Gastroesophageal sphincter (tissue), 4 donors: ENCODE measurements around the gene OR7A17. TPM values are rescaled to one million over a fixed set of nuclear protein-coding genes. Genes with fewer than 3 reads are reported as not detected.

Experiments
- ATAC-seq: fragments of 150-250 bp; one replicate; pipeline ENCODE4 v1.9.1; 2016; ENCODE audit warnings: mild to moderate bottlenecking, moderate library complexity
- H3K27ac ChIP-seq, 4 donors: fragments of 200-600 bp; sonication (generic) in 3 of 4; 1 replicate in 3 of 4; 2 replicates in 1 of 4; pipeline ENCODE4 v1.5.1; 2016 to 2019
- H3K27me3 ChIP-seq: fragments of 200-600 bp; sonication (generic); one replicate; pipeline ENCODE4 v1.5.1; 2019
- H3K36me3 ChIP-seq, 2 donors: fragments of 200-600 bp; sonication (generic); one replicate each; pipeline ENCODE4 v1.5.1; 2019; ENCODE audit warnings: control low read depth in 1 of 2
- H3K4me1 ChIP-seq, 3 donors: fragments of 200-600 bp; sonication (generic); 1 replicate in 2 of 3; 2 replicates in 1 of 3; pipeline ENCODE4 v1.5.1; 2016 to 2019; ENCODE audit warnings: control low read depth in 2 of 3
- H3K4me3 ChIP-seq, 2 donors: fragments of 200-600 bp; sonication (generic); one replicate each; pipeline ENCODE4 v1.5.1; 2019; ENCODE audit warnings: mild to moderate bottlenecking in 1 of 2, moderate library complexity in 1 of 2
- H3K9me3 ChIP-seq, 3 donors: fragments of 200-600 bp; sonication (generic); one replicate each; pipeline ENCODE4 v1.5.1; 2017 to 2019; ENCODE audit warnings: control low read depth in 2 of 3
- EP300 ChIP-seq: sonication (generic); formaldehyde crosslinking; IDR thresholded peaks from one replicate; pipeline ENCODE4 v1.6.1; 2017; ENCODE audit warnings: antibody characterized with exemption, mild to moderate bottlenecking
- POLR2A ChIP-seq, 2 donors: fragments of 450-650 bp; IDR thresholded peaks; one replicate each; pipeline ENCODE4 v1.6.1; 2017; ENCODE audit warnings: antibody characterized with exemption in 2 of 2, mild to moderate bottlenecking in 2 of 2, moderate library complexity in 1 of 2
- POLR2AphosphoS5 ChIP-seq: sonication (generic); formaldehyde crosslinking; IDR thresholded peaks from one replicate; pipeline ENCODE4 v1.6.1; 2017; ENCODE audit warnings: antibody characterized with exemption
- WGBS, 2 donors: methylation state at CpG; one replicate each; pipeline ENCODE4 v1.1.5; 2018; ENCODE audit warnings: low coverage in 1 of 2; 5-methylcytosine and 5-hydroxymethylcytosine counted together
- total RNA-seq, 4 donors: library from RNA; depleted of rRNA; stranded (reverse); fragments of >200 nt; gene quantifications; one replicate each; pipeline ENCODE4 v1.1.0, GENCODE V29; 2016
- TF ChIP-seq, protein P1 (sequence below), 4 experiments: fragments of 200-600 bp in 2 of 4; fragments of 450-650 bp in 2 of 4; sonication (generic) in 1 of 4; IDR thresholded peaks; one replicate each; pipeline ENCODE4 v1.5.1; 2017 to 2019; ENCODE audit warnings: antibody characterized with exemption in 4 of 4, mild to moderate bottlenecking in 2 of 4, moderate library complexity in 2 of 4

OR7A17 gene
- total RNA-seq, 4 donors from 2014 or later = not detected

DNA sequence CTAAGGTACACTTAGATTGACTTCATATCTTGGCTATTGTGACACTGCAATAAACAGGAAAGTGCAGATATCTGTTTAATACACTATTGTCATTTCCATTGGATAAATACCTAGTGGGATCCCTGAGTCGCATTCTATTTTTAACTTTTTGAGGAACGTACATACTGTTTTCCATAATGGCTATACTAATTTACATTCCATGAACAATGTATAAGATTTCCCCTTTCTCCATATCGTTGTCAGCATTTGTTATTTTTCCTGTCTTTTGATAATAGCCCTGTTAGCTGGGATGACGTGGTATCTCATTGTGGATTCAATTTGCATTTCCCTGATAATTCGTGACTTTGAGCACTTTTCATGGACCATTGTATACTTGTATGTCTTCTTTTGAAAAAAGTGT, 17.4 kb downstream of the OR7A17 start:
- H3K36me3 ChIP-seq = no peaks in the 10 kb centered on the region
- TF ChIP-seq, protein P1, sequence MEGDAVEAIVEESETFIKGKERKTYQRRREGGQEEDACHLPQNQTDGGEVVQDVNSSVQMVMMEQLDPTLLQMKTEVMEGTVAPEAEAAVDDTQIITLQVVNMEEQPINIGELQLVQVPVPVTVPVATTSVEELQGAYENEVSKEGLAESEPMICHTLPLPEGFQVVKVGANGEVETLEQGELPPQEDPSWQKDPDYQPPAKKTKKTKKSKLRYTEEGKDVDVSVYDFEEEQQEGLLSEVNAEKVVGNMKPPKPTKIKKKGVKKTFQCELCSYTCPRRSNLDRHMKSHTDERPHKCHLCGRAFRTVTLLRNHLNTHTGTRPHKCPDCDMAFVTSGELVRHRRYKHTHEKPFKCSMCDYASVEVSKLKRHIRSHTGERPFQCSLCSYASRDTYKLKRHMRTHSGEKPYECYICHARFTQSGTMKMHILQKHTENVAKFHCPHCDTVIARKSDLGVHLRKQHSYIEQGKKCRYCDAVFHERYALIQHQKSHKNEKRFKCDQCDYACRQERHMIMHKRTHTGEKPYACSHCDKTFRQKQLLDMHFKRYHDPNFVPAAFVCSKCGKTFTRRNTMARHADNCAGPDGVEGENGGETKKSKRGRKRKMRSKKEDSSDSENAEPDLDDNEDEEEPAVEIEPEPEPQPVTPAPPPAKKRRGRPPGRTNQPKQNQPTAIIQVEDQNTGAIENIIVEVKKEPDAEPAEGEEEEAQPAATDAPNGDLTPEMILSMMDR (IDR thresholded peaks at IDR 0.05) = no peak
- H3K27me3 ChIP-seq = peaks cover 24% of the 10 kb centered on the region
- WGBS, 2 donors = 73 to 74% methylated on average over 5 of the region's 5 CpGs
- no peaks in the 10 kb centered on the region for H3K4me1 ChIP-seq
- no peak for ATAC-seq
- no peak overlapping the region for H3K4me3 ChIP-seq
- no peak overlapping the region for H3K27ac ChIP-seq
- H3K9me3 ChIP-seq = peaks cover 0 to 15% (median 0%) of the 10 kb centered on the region in 3 donors

DNA sequence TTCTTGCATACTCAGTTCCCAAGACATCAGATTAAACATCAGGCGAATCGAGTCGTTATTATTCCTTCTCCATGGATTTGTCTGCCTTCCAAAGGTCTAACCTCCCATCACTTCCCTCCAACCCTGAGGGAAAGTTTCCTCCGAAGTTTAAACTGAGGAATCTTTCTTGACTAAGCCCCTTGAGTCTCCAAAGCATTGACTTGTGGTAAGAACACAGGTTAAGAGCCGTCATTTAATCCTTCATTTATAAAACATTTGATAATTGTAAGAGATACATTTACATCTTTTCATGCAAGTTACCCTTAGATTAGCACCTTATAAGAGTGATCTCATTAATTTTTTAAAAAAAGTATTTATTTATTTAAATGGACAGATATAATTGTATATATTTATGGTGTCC, 37.1 kb downstream of the OR7A17 start, which contains the start of gene OR7A10:
Gene OR7A10, minus strand, starts transcription at position 101 of the 400 bp plus-strand sequence. CDS start 7,045 bp downstream, outside the sequence.
- ATAC-seq = no peak
- H3K4me3 ChIP-seq = no peak within 1 kb of the TSS
- TF ChIP-seq EP300 = no peak
- TF ChIP-seq, protein P1 (IDR thresholded peaks at IDR 0.05) = no peak
- peaks cover 38% of the 10 kb centered on the region for H3K27me3 ChIP-seq
- no peaks in the 10 kb centered on the region for H3K36me3 ChIP-seq
- 68% methylated on average over 5 of the region's 5 CpGs for WGBS, 2 donors
- H3K27ac ChIP-seq = no peak within 1 kb of the TSS
- H3K9me3 ChIP-seq = no peaks in the 10 kb centered on the region
- no peaks in the 10 kb centered on the region for H3K4me1 ChIP-seq

DNA sequence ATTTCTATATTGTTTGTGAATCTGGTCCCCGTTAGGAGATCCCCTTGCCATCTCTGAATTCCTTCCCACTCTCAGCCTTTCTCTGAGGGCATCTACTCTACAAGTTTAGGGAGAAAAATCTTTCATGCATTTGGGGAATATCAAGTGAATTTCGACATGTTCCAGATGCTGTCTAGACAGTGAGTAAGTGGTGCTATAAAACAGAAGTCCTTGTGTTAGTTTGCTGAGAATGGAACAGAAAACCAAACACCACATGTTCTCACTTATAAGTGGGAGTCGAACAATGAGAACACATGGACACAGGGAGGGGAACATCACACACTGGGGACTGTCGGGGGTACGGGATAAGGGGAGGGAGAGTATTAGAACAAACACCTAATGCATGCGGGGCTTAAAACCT, 42.4 kb downstream of the OR7A17 start:
- WGBS, 2 donors = 23 to 43% methylated on average over 5 to 6 of the region's 6 CpGs

DNA sequence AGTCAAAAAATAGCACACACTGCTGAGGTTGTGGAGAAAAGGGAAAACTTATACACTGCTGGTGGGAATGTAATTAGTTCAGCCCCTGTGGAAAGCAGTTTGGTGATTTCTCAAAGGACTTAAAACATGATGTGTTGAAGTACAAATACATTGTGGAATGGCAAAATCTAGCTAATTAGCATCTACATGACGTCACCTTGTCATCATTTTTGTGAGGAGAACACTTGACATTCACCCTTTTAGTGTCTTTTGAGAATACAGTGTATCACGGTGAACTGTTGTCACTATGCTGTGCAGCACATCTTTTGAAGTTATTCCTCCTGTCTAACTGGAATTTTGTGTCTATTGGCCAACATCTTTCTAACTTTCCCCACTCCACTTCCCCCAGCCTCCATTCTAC, 42.8 kb downstream of the OR7A17 start:
- Histone ChIP-seq H3K27me3 (peaks cover 34% of the 10 kb centered on the region), H3K27ac (no peak overlapping the region), H3K9me3 (peaks cover 0 to 4% (median 0%) of the 10 kb centered on the region in 3 donors), H3K4me1 (no peaks in the 10 kb centered on the region), H3K36me3 (no peaks in the 10 kb centered on the region), H3K4me3 (no peak overlapping the region)
- ATAC-seq = no peak
- TF ChIP-seq, protein P1 (IDR thresholded peaks at IDR 0.05) = no peak
- TF ChIP-seq EP300 (no peak), POLR2AphosphoS5 (no peak), POLR2A (IDR thresholded peaks at IDR 0.05) (no peak)
- 47 to 49% methylated on average over 2 of the region's 2 CpGs for WGBS, 2 donors

More for the DNA sequence above, 42.4 kb downstream of the OR7A17 start:
- no peaks in the 10 kb centered on the region for H3K4me1 ChIP-seq
- H3K4me3 ChIP-seq = no peak overlapping the region
- H3K27me3 ChIP-seq = peaks cover 34% of the 10 kb centered on the region
- ATAC-seq = no peak
- H3K36me3 ChIP-seq = no peaks in the 10 kb centered on the region
- peaks cover 0 to 4% (median 0%) of the 10 kb centered on the region in 3 donors for H3K9me3 ChIP-seq
- TF ChIP-seq POLR2A (IDR thresholded peaks at IDR 0.05) (no peak), POLR2AphosphoS5 (no peak)
- no peak overlapping the region for H3K27ac ChIP-seq

DNA sequence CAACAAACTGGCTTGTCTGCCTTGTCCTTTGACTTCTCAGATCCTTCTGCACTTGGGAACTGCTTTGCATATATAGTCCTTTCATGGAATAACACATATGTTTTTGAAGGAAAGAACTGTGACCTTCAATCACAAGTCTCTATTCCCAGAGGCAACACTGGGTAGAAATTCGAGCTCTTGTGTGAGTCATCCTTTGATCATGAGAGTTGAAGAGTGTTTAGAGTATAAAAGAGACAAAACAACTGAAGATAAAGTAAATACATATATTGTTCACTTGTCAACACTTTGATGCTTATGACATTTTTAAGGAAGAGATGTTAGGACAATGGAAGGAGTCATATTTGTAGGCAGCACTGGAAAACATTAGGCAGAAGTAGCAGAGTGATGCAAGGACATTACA, 45.7 kb downstream of the OR7A17 start:
- WGBS, 2 donors = 43% methylated on average over 1 of the region's 1 CpG; no CpG with 5 or more reads in 1 of the 2 donors
- H3K27me3 ChIP-seq = peaks cover 23% of the 10 kb centered on the region
- H3K4me1 ChIP-seq = no peaks in the 10 kb centered on the region
- TF ChIP-seq, protein P1 (IDR thresholded peaks at IDR 0.05) = no peak
- TF ChIP-seq POLR2AphosphoS5 = no peak
- no peaks in the 10 kb centered on the region for H3K36me3 ChIP-seq
- H3K4me3 ChIP-seq = no peak overlapping the region
- H3K9me3 ChIP-seq = peaks cover 0 to 4% (median 0%) of the 10 kb centered on the region in 3 donors
- no peak overlapping the region for H3K27ac ChIP-seq
- no peak for ATAC-seq
